Thyroid gland (tissue), 4 donors: ENCODE results near the gene NPAS4. TPM values are rescaled to one million over a fixed set of nuclear protein-coding genes. Genes with fewer than 3 reads are reported as not detected.

ENCODE experiments used
- DNase-seq, 2 donors: peaks; one replicate each; pipeline ENCODE4 v3.0.0-alpha.2; 2019
- H3K27ac ChIP-seq, 3 donors: fragments of 200-600 bp; sonication (generic); 1 replicate in 2 of 3; 2 replicates in 1 of 3; pipeline ENCODE4 v1.5.1; 2016 to 2019; ENCODE audit warnings: mild to moderate bottlenecking in 1 of 3, moderate library complexity in 1 of 3
- H3K27me3 ChIP-seq: fragments of 200-600 bp; sonication (generic); one replicate; pipeline ENCODE4 v1.5.1; 2019
- H3K36me3 ChIP-seq, 2 donors: fragments of 200-600 bp; sonication (generic); one replicate each; pipeline ENCODE4 v1.5.1; 2016 to 2019
- H3K4me1 ChIP-seq, 2 donors: fragments of 200-600 bp; sonication (generic); one replicate each; pipeline ENCODE4 v1.5.1; 2017 to 2019
- H3K4me3 ChIP-seq, 3 donors: fragments of 200-600 bp; sonication (generic); replicated peaks in 1 of 3; 1 replicate in 2 of 3; 2 replicates in 1 of 3; pipeline ENCODE4 v1.5.1; 2016; ENCODE audit warnings: mild to moderate bottlenecking in 1 of 3
- H3K9me3 ChIP-seq: fragments of 200-600 bp; sonication (generic); one replicate; pipeline ENCODE4 v1.5.1; 2017
- POLR2A ChIP-seq, 2 donors: fragments of 450-650 bp; IDR thresholded peaks; one replicate each; pipeline ENCODE4 v1.6.1; 2017; ENCODE audit warnings: antibody characterized with exemption in 2 of 2, mild to moderate bottlenecking in 2 of 2, moderate library complexity in 1 of 2
- WGBS, 2 donors: methylation state at CpG; one replicate each; pipeline ENCODE4 v1.1.5; 2017; 5-methylcytosine and 5-hydroxymethylcytosine counted together
- intact Hi-C: fragments of 100-400 bp; cut with DNase I; formaldehyde crosslinking; loops from one replicate; pipeline ENCODE4 v1.15.1; 2023
- total RNA-seq, 4 donors: library from RNA; depleted of rRNA; stranded (reverse); fragments of >200 nt; gene quantifications; one replicate each; pipeline ENCODE4 v1.2.3, GENCODE V29; 2016
- TF ChIP-seq, protein P1 (sequence below), 6 experiments: fragments of 200-600 bp in 3 of 6; fragments of 450-650 bp in 3 of 6; sonication (generic) in 3 of 6; IDR thresholded peaks; one replicate each; pipeline ENCODE4 v1.5.1; 2016 to 2019; ENCODE audit warnings: antibody characterized with exemption in 6 of 6, mild to moderate bottlenecking in 2 of 6, inconsistent platforms in 1 of 6, moderate library complexity in 1 of 6

NPAS4 gene
- total RNA-seq, 4 donors from 2014 or later: not detected

DNA sequence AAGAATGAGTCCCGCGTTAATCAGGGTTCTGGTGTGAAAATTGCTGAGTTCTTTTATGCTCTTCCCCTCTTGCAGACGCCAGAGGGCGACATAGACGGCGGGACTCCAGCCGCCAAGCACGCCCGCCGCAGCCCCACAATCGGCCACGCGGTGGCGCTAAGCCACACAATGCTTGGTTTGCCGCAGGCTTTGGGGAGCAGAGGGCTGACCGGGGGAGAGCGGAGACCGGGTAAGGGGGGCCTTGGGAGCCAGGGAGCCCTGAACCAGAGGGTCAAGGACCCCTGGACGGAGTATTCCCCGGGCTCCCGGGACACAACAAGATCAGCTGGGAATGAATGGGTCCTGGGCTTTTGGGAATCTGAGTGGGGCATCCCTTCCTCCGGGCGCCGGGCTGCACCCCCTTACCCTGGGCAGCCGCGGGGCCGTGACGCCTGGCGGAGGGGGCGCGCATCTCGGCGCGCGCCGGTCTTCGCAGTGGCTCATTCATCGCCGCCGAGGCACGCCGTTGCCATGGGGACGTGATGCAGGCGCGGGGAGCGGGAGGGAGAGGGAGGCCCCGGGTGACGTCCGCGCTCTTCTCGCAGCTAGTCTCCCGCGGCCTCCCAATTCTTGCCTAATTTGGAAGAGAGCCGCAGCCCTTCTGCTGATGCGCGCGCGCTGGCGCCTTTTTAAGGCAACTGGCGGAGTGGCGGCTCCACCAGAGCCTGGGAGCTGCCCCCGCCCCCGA, 12.2 kb upstream of the NPAS4 start:
- intact Hi-C loops: loop anchor here (2.0 to 5.0 kb wide), 2 partner anchors 22 to 269 kb away; partner anchors contain the start of gene RBM4B
- no peak for TF ChIP-seq POLR2A (IDR thresholded peaks at IDR 0.05)
- TF ChIP-seq, protein P1, sequence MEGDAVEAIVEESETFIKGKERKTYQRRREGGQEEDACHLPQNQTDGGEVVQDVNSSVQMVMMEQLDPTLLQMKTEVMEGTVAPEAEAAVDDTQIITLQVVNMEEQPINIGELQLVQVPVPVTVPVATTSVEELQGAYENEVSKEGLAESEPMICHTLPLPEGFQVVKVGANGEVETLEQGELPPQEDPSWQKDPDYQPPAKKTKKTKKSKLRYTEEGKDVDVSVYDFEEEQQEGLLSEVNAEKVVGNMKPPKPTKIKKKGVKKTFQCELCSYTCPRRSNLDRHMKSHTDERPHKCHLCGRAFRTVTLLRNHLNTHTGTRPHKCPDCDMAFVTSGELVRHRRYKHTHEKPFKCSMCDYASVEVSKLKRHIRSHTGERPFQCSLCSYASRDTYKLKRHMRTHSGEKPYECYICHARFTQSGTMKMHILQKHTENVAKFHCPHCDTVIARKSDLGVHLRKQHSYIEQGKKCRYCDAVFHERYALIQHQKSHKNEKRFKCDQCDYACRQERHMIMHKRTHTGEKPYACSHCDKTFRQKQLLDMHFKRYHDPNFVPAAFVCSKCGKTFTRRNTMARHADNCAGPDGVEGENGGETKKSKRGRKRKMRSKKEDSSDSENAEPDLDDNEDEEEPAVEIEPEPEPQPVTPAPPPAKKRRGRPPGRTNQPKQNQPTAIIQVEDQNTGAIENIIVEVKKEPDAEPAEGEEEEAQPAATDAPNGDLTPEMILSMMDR (IDR thresholded peaks at IDR 0.05): peak; percentile 99 to 100 (median 99)
- Histone ChIP-seq H3K4me1 (peaks cover 0 to 5% of the 10 kb centered on the region in 2 donors), H3K36me3 (no peaks in the 10 kb centered on the region), H3K9me3 (no peaks in the 10 kb centered on the region), H3K4me3 (no peak overlapping the region), H3K27me3 (no peaks in the 10 kb centered on the region), H3K27ac (no peak overlapping the region)
- WGBS, 2 donors: 0 to 1% methylated on average over 19 to 28 of the region's 63 CpGs
- peak; percentile 84 to 85 for DNase-seq

DNA sequence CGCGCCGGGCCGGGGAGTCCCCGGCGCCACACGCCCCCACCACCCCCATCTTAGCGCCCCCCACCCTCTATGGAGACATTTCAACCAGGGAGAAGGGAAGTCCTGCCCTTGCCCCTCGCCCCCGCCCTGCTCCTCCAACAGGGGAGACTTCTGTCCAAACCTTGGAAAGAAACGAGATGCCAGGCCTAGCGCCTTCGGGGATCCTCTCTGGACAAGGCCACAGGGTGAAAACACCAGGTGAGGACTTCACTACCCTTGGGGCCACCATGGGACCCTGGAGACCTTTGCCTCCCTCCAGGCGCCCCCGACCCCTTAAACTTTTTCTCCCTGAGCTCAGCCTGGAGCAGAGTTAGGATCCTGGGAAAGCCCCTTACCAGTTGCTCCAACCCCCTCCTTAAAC, 11.6 kb upstream of the NPAS4 start:
- intact Hi-C loops: loop anchor here (2.0 to 5.0 kb wide), 2 partner anchors 22 to 268 kb away; partner anchors contain the start of gene RBM4B
- no peaks in the 10 kb centered on the region for H3K9me3 ChIP-seq
- no peak overlapping the region for H3K4me3 ChIP-seq
- TF ChIP-seq POLR2A (IDR thresholded peaks at IDR 0.05): no peak
- TF ChIP-seq, protein P1 (IDR thresholded peaks at IDR 0.05): no peak
- no peak for DNase-seq
- no peak overlapping the region for H3K27ac ChIP-seq
- WGBS, 2 donors: 46 to 86% methylated on average over 2 to 4 of the region's 15 CpGs
- peaks cover 0 to 5% of the 10 kb centered on the region in 2 donors for H3K4me1 ChIP-seq
- H3K36me3 ChIP-seq: no peaks in the 10 kb centered on the region
- no peaks in the 10 kb centered on the region for H3K27me3 ChIP-seq

DNA sequence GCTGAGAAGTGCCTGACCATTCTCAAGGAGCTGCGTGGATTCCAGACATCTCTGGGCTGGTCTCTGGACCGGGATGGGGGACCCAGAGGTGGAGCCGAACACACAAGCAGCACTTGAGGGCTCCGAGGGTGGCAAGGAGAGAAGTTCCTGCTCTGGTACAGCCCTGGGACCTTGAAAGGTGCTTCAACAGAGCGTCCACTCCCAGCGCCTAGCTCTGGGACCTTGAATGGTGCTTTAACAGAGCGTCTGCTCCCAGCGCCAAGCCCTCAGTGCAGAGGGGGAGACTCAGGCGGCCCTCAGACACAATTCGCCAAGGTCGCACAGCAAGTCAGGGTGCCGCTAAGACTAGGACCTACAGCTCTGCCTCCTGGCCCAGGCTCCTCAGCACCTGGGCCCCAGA, 10.6 kb upstream of the NPAS4 start:
- intact Hi-C loops: no loop called here
- H3K4me1 ChIP-seq: peaks cover 0 to 5% of the 10 kb centered on the region in 2 donors
- no peak overlapping the region for H3K4me3 ChIP-seq
- no peaks in the 10 kb centered on the region for H3K36me3 ChIP-seq
- WGBS, 2 donors: 59% methylated on average over 3 of the region's 12 CpGs; no CpG with 5 or more reads in 1 of the 2 donors
- H3K27ac ChIP-seq: no peak overlapping the region
- no peak for TF ChIP-seq POLR2A (IDR thresholded peaks at IDR 0.05)
- TF ChIP-seq, protein P1 (IDR thresholded peaks at IDR 0.05): no peak
- no peak for DNase-seq
- H3K9me3 ChIP-seq: no peaks in the 10 kb centered on the region
- H3K27me3 ChIP-seq: no peaks in the 10 kb centered on the region

DNA sequence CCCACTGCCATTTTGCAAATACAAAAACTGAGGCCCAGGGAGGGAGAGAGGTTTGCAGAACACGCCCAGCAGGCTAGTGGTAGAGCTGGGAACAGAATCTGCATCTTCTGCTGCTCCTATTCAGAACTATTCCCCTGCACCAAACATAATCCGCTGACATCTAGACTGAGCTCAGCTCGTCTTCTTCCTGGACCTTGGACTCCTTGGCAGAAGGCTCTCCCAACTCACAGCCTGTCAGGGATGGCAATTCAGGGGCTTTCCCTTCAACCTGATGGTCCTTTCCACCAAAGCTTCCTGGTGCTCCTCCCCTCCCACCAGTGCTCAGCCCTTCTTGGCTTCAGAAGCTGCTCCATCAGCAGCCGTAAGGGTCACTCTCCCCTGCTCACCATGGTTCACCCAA, 9.5 kb upstream of the NPAS4 start:
- TF ChIP-seq, protein P1 (IDR thresholded peaks at IDR 0.05): no peak
- no peak for TF ChIP-seq POLR2A (IDR thresholded peaks at IDR 0.05)
- H3K4me3 ChIP-seq: no peak overlapping the region
- no peak for DNase-seq
- H3K9me3 ChIP-seq: no peaks in the 10 kb centered on the region
- H3K27ac ChIP-seq: no peak overlapping the region
- no peaks in the 10 kb centered on the region for H3K27me3 ChIP-seq
- intact Hi-C loops: no loop called here
- H3K4me1 ChIP-seq: peaks cover 0 to 5% of the 10 kb centered on the region in 2 donors
- WGBS, 2 donors: 67 to 77% methylated on average over 4 of the region's 4 CpGs
- no peaks in the 10 kb centered on the region for H3K36me3 ChIP-seq

DNA sequence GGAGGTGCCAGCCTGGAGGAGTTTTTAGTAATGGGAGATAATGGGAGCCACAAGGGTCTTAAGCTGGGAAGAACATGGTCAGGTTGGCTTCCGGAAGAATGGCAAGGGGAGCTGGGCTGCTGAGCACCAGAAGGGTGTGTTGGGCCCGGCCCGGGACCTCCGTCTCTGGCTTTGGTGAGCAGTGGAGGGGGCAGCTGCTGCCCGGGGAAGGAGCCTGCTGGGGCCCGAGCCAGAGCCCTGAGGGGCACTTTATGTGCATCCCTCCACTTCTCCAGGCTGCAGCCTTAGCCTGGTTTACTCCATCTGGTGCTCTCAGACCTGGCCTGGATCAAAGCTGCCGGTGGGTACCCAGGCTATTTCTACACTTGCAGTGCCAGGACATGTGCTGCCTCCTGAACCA, 8.7 kb upstream of the NPAS4 start:
- H3K4me3 ChIP-seq: no peak overlapping the region
- H3K27ac ChIP-seq: no peak overlapping the region
- no peaks in the 10 kb centered on the region for H3K27me3 ChIP-seq
- H3K9me3 ChIP-seq: no peaks in the 10 kb centered on the region
- no peaks in the 10 kb centered on the region for H3K36me3 ChIP-seq
- DNase-seq: no peak
- WGBS, 2 donors: 55 to 62% methylated on average over 5 to 7 of the region's 7 CpGs
- H3K4me1 ChIP-seq: peaks cover 0 to 5% of the 10 kb centered on the region in 2 donors
- intact Hi-C loops: no loop called here
- TF ChIP-seq POLR2A (IDR thresholded peaks at IDR 0.05): no peak
- TF ChIP-seq, protein P1 (IDR thresholded peaks at IDR 0.05): no peak
